SJCRH30 (cell line): ENCODE data around the gene MS4A3. TPM values are rescaled to one million over a fixed set of nuclear protein-coding genes. Genes with fewer than 3 reads are reported as not detected.

Source experiments
- DNase-seq, 2 experiments: peaks; one replicate each; pipeline ENCODE4 v3.0.0-alpha.2; 2015 to 2020
- H3K27ac ChIP-seq: fragments of 250-450 bp; sonication (Bioruptor Pico); 2 replicates; pipeline ENCODE4 v1.5.1; 2020; ENCODE audit warnings: mild to moderate bottlenecking, moderate library complexity
- H3K27me3 ChIP-seq: fragments of 250-450 bp; sonication (Bioruptor Pico); 2 replicates; pipeline ENCODE4 v1.5.1; 2020; ENCODE audit warnings: mild to moderate bottlenecking, moderate library complexity
- H3K36me3 ChIP-seq: fragments of 250-450 bp; sonication (Bioruptor Pico); 2 replicates; pipeline ENCODE4 v1.5.1; 2020; ENCODE audit warnings: mild to moderate bottlenecking, moderate library complexity
- H3K4me1 ChIP-seq: fragments of 250-450 bp; sonication (Bioruptor Pico); 2 replicates; pipeline ENCODE4 v1.5.1; 2020; ENCODE audit warnings: mild to moderate bottlenecking, moderate library complexity
- H3K4me3 ChIP-seq: fragments of 250-450 bp; sonication (Bioruptor Pico); 2 replicates; pipeline ENCODE4 v1.5.1; 2020; ENCODE audit warnings: mild to moderate bottlenecking, moderate library complexity
- H3K9me3 ChIP-seq: fragments of 250-450 bp; sonication (Bioruptor Pico); replicated peaks from 2 replicates; pipeline ENCODE4 v1.5.1; 2020; ENCODE audit warnings: mild to moderate bottlenecking, moderate library complexity
- total RNA-seq: library from RNA; depleted of rRNA; stranded (reverse); fragments of >200 nt; shearing (Covaris generic); gene quantifications from 2 replicates; pipeline ENCODE4 v1.2.3, GENCODE V29; 2014; rRNA removed

Gene MS4A3
- total RNA-seq, 1 experiment from 2014 or later: not detected

- no peak for DNase-seq
- Histone ChIP-seq H3K27ac (no peak overlapping the region), H3K4me1 (no peaks in the 10 kb centered on the region), H3K27me3 (no peaks in the 10 kb centered on the region), H3K4me3 (no peak overlapping the region), H3K9me3 (no peaks in the 10 kb centered on the region), H3K36me3 (no peaks in the 10 kb centered on the region)
Observed at GRCh38 chr11:60111793-60112192, 55.3 kb downstream of the MS4A3 start.

GRCh38 chr11:60116996-60117790 lies 60.7 kb downstream of the MS4A3 start:
- Histone ChIP-seq H3K4me1 (peaks cover 21% of the 10 kb centered on the region), H3K27me3 (no peaks in the 10 kb centered on the region), H3K9me3 (no peaks in the 10 kb centered on the region), H3K36me3 (no peaks in the 10 kb centered on the region), H3K27ac (no peak overlapping the region), H3K4me3 (no peak overlapping the region)
- no peak for DNase-seq

- Histone ChIP-seq H3K4me1 (peaks cover 23% of the 10 kb centered on the region), H3K36me3 (no peaks in the 10 kb centered on the region), H3K27me3 (no peaks in the 10 kb centered on the region), H3K9me3 (no peaks in the 10 kb centered on the region), H3K4me3 (no peak overlapping the region), H3K27ac (no peak overlapping the region)
- no peak for DNase-seq
Observed at GRCh38 chr11:60118338-60118737, 61.9 kb downstream of the MS4A3 start.

GRCh38 chr11:60119710-60120109 lies 63.2 kb downstream of the MS4A3 start:
- Histone ChIP-seq H3K36me3 (no peaks in the 10 kb centered on the region), H3K27ac (no peak overlapping the region), H3K27me3 (no peaks in the 10 kb centered on the region), H3K4me1 (peaks cover 36% of the 10 kb centered on the region), H3K9me3 (no peaks in the 10 kb centered on the region), H3K4me3 (no peak overlapping the region)
- DNase-seq: no peak

Other genes with a start within 250 kb of the MS4A3 start
- 59.4 and 66.1 TPM in 2 replicates for gene MRPL16, start 245.9 kb upstream of the MS4A3 start, total RNA-seq
- not detected in 2 replicates for gene CBLIF, start 211.2 kb upstream of the MS4A3 start, total RNA-seq
- gene TCN1, start 190.2 kb upstream of the MS4A3 start, total RNA-seq: not detected in 2 replicates
- not detected in 2 replicates for gene OOSP3, start 177.9 kb upstream of the MS4A3 start, total RNA-seq
- not detected in 2 replicates for gene OOSP1, start 118.2 kb upstream of the MS4A3 start, total RNA-seq
- not detected in 2 replicates for gene OOSP4A, start 92.6 kb upstream of the MS4A3 start, total RNA-seq
- gene OOSP4B, start 39.5 kb upstream of the MS4A3 start, total RNA-seq: not detected in 2 replicates
- gene OOSP2, start 16.3 kb upstream of the MS4A3 start, total RNA-seq: not detected in 2 replicates
- not detected in 2 replicates for gene MS4A2, start 32.0 kb downstream of the MS4A3 start, total RNA-seq
- gene MS4A6A, start 126.4 kb downstream of the MS4A3 start, total RNA-seq: not detected in 2 replicates
- gene MS4A4E, start 186.5 kb downstream of the MS4A3 start, total RNA-seq: not detected in 2 replicates
- not detected in 2 replicates for gene MS4A4A, start 224.0 kb downstream of the MS4A3 start, total RNA-seq